Endothelial cell of umbilical vein (primary cell): ENCODE data around the gene CWF19L2. TPM values are rescaled to one million over a fixed set of nuclear protein-coding genes. Genes with fewer than 3 reads are reported as not detected.

ENCODE experiments used
- BruUV-seq: library from RNA; stranded (reverse); fragments of 400-500 nt; replicated peaks from 2 replicates; lab custom pipeline; 2021; lab: Mats Ljungman, UMichigan
- CTCF ChIA-PET: fragments of 300-600, 350-600 bp; sonication (Branson Sonifier 250); formaldehyde crosslinking; loops from one replicate; lab custom pipeline; 2021; ENCODE audit warnings: antibody characterized with exemption, inconsistent platforms; lab: Charles Lee
- POLR2A ChIA-PET: fragments of 300-600, 350-600 bp; sonication (Branson Sonifier 250); formaldehyde crosslinking; loops from one replicate; lab custom pipeline; 2021; ENCODE audit warnings: antibody characterized with exemption, inconsistent platforms; lab: Charles Lee
- DNase-seq: peaks from one replicate; pipeline ENCODE4 v3.0.0-alpha.2; 2011; ENCODE audit warnings: low read depth, low spot score
- FAIRE-seq: peaks from 2 replicates; lab custom pipeline; 2011; peaks lifted over from hg19 to GRCh38; lab: Jason Lieb, UNC
- H2AFZ ChIP-seq: 2 replicates; pipeline ENCODE4 v1.6.0; 2012; ENCODE audit warnings: low read depth, low read length, control low read depth, inconsistent platforms
- H3K27ac ChIP-seq: 2 replicates; pipeline ENCODE4 v1.5.1; 2011; ENCODE audit warnings: low read depth, mild to moderate bottlenecking, control low read depth, low read length, moderate library complexity; ENCODE audit not compliant: insufficient read depth
- H3K27me3 ChIP-seq, 2 experiments: 2 replicates each; pipeline versions ENCODE4 v1.6.0 to v1.6.1; 2011; ENCODE audit warnings: low read length in 2 of 2, mixed read lengths in 1 of 2; ENCODE audit not compliant: control insufficient read depth in 2 of 2, insufficient read depth in 2 of 2
- H3K36me3 ChIP-seq, 2 experiments: 2 replicates in 1 of 2; 3 replicates in 1 of 2; pipeline ENCODE4 v1.5.1; 2011; ENCODE audit warnings: low read length in 2 of 2, mild to moderate bottlenecking in 1 of 2, moderate library complexity in 1 of 2; ENCODE audit not compliant: control insufficient read depth in 2 of 2, insufficient read depth in 2 of 2; ENCODE audit errors: extremely low read depth in 1 of 2
- H3K4me1 ChIP-seq: 3 replicates; pipeline ENCODE4 v1.5.1; 2011; ENCODE audit warnings: mild to moderate bottlenecking, low read length; ENCODE audit not compliant: control insufficient read depth, insufficient read depth; ENCODE audit errors: extremely low read depth
- H3K4me2 ChIP-seq: 2 replicates; pipeline ENCODE4 v1.6.1; 2011; ENCODE audit warnings: low read length, control low read depth, mixed read lengths; ENCODE audit not compliant: insufficient read depth
- H3K4me3 ChIP-seq, 3 experiments: fragments of 200-600 bp in 1 of 3; sonication (generic), shearing (Covaris generic) in 1 of 3; replicated peaks in 1 of 3; 2 replicates each; pipeline ENCODE4 v1.5.1; 2011 to 2016; ENCODE audit warnings: control low read depth in 3 of 3, low read length in 3 of 3, mild to moderate bottlenecking in 2 of 3, inconsistent platforms in 1 of 3, low read depth in 1 of 3, moderate library complexity in 1 of 3; ENCODE audit not compliant: insufficient read depth in 1 of 3
- H3K79me2 ChIP-seq: 2 replicates; pipeline ENCODE4 v1.6.0; 2012; ENCODE audit warnings: low read length, inconsistent platforms; ENCODE audit not compliant: control insufficient read depth, insufficient read depth
- H3K9ac ChIP-seq: replicated peaks from 2 replicates; pipeline ENCODE3; 2011; ENCODE audit warnings: low read length, control low read depth; ENCODE audit not compliant: insufficient read depth; ENCODE audit errors: extremely low read depth
- H3K9me1 ChIP-seq: replicated peaks from 3 replicates; pipeline ENCODE4 v1.6.0; 2011; ENCODE audit warnings: mild to moderate bottlenecking, low read length; ENCODE audit not compliant: control insufficient read depth, insufficient read depth; ENCODE audit errors: extremely low read depth
- H3K9me3 ChIP-seq: replicated peaks from 2 replicates; pipeline ENCODE4 v1.5.1; 2012; ENCODE audit warnings: low read length, inconsistent platforms; ENCODE audit not compliant: control insufficient read depth, insufficient read depth
- H4K20me1 ChIP-seq: replicated peaks from 2 replicates; pipeline ENCODE3; 2011; ENCODE audit warnings: mild to moderate bottlenecking, low read length; ENCODE audit not compliant: control insufficient read depth, insufficient read depth; ENCODE audit errors: extremely low read depth
- CTCF ChIP-seq, 2 donors: IDR thresholded peaks; 1 replicate in 1 of 2; 2 replicates in 1 of 2; pipeline ENCODE4 v1.5.1; 2011; ENCODE audit warnings: low read length in 2 of 2, mild to moderate bottlenecking in 2 of 2, moderate library complexity in 2 of 2, control low read depth in 1 of 2, inconsistent platforms in 1 of 2, low read depth in 1 of 2; ENCODE audit not compliant: insufficient read depth in 1 of 2; ENCODE audit errors: extremely low read depth in 1 of 2
- EZH2 ChIP-seq: IDR thresholded peaks from 2 replicates; pipeline ENCODE4 v1.6.1; 2012; ENCODE audit warnings: borderline replicate concordance, low read depth, mild to moderate bottlenecking, moderate library complexity, low read length, inconsistent platforms; ENCODE audit not compliant: severe bottlenecking
- FOS ChIP-seq: IDR thresholded peaks from 2 replicates; pipeline ENCODE4 v1.6.1; 2011; ENCODE audit warnings: mild to moderate bottlenecking, low read length, moderate library complexity, borderline replicate concordance; ENCODE audit not compliant: insufficient read depth
- GATA2 ChIP-seq: IDR thresholded peaks from 2 replicates; pipeline ENCODE4 v1.7.0; 2011; ENCODE audit warnings: low read depth, mild to moderate bottlenecking, moderate library complexity, mixed read lengths, low read length; ENCODE audit not compliant: insufficient read length, insufficient read depth
- JUN ChIP-seq: IDR thresholded peaks from 2 replicates; pipeline ENCODE4 v1.6.1; 2011; ENCODE audit warnings: borderline replicate concordance, low read depth; ENCODE audit not compliant: insufficient read length, insufficient read depth
- MYC ChIP-seq: IDR thresholded peaks from one replicate; pipeline ENCODE4 v1.6.1; 2011; ENCODE audit warnings: mild to moderate bottlenecking, low read depth, low read length
- POLR2A ChIP-seq: IDR thresholded peaks from 2 replicates; pipeline ENCODE4 v1.6.1; 2012; ENCODE audit warnings: low read depth, mild to moderate bottlenecking, control low read depth, low read length
- POLR2AphosphoS5 ChIP-seq: IDR thresholded peaks from 2 replicates; pipeline ENCODE4 v1.6.1; 2012; ENCODE audit warnings: low read depth, mild to moderate bottlenecking, control low read depth, low read length, moderate library complexity; ENCODE audit not compliant: insufficient read depth
- dilution Hi-C: fragments of 300-500 bp; cut with MboI; formaldehyde crosslinking; loops from one replicate; pipeline ENCODE4 v1.15.0; 2019; ENCODE audit warnings: low sequenced_read_pairs; ENCODE audit not compliant: extremely low pct_ligation_motif_present
- intact Hi-C: fragments of 100-400 bp; cut with micrococcal nuclease; formaldehyde crosslinking; loops from one replicate; pipeline ENCODE4 v1.10.0; 2022
- polyA plus RNA-seq, 4 experiments: library from polyadenylated mRNA; depleted of rRNA in 3 of 4; stranded (reverse) in 3 of 4; unstranded in 1 of 4; fragments of >200 nt; gene quantifications; 2 replicates each; pipeline versions ENCODE4 v1.2.1 to v1.2.3, GENCODE V29; 2011 to 2012; ENCODE audit warnings: missing spikeins in 1 of 4
- total RNA-seq: library from RNA; stranded (reverse); gene quantifications from 2 replicates; pipeline ENCODE4 v1.2.3, GENCODE V29; 2021
- TF ChIP-seq, protein P1 (sequence below): IDR thresholded peaks from 2 replicates; pipeline ENCODE4 v1.6.1; 2011; ENCODE audit not compliant: insufficient read depth, insufficient read length

The CWF19L2 gene
- total and polyA plus RNA-seq, 2 donors (not counting 3 experiments of a cell fraction or from before 2014, with no cell fraction given), result 1.4 to 11.8 TPM

GRCh38 chr11:107293677-107294344 is 163.8 kb downstream of the CWF19L2 start:
- no TSS peak for BruUV-seq
- POLR2A ChIA-PET, result no interaction called here
- no peak overlapping the region for H2AFZ ChIP-seq

More at GRCh38 chr11:107293677-107294344, 163.8 kb downstream of the CWF19L2 start:
- no peak for DNase-seq
- H3K4me2 ChIP-seq, result no peak overlapping the region
- no peak for TF ChIP-seq FOS
- TF ChIP-seq EZH2, result no peak
- TF ChIP-seq POLR2A, result no peak
- no peak for TF ChIP-seq CTCF (IDR thresholded peaks at IDR 0.05; ENCODE audit: extremely low read depth in 1 of 2, insufficient read depth in 1 of 2, low read depth in 1 of 2, low read length in 2 of 2)
- no peak for TF ChIP-seq GATA2
- TF ChIP-seq POLR2AphosphoS5, result no peak
- no peak for TF ChIP-seq JUN
- no peak for TF ChIP-seq MYC
- TF ChIP-seq, protein P1, sequence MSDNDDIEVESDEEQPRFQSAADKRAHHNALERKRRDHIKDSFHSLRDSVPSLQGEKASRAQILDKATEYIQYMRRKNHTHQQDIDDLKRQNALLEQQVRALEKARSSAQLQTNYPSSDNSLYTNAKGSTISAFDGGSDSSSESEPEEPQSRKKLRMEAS, result no peak
- no peak overlapping the region for H3K4me3 ChIP-seq
- H3K27ac ChIP-seq, result no peak overlapping the region
- no peak overlapping the region for H3K9ac ChIP-seq
- no peak for FAIRE-seq
- CTCF ChIA-PET, result interaction anchor here (1.7 kb wide), 1 partner anchor 8 kb away, joined by 5 read pairs; no protein-coding TSS in a partner anchor
- no peaks in the 10 kb centered on the region for H4K20me1 ChIP-seq
- no peaks in the 10 kb centered on the region for H3K36me3 ChIP-seq
- H3K79me2 ChIP-seq, result no peaks in the 10 kb centered on the region
- no peaks in the 10 kb centered on the region for H3K27me3 ChIP-seq
- dilution Hi-C loops, result no loop called here
- H3K9me1 ChIP-seq, result no peaks in the 10 kb centered on the region
- H3K9me3 ChIP-seq, result no peaks in the 10 kb centered on the region
- no peaks in the 10 kb centered on the region for H3K4me1 ChIP-seq
- intact Hi-C loops, result no loop called here
